Heart left ventricle (tissue), 13 donors: ENCODE data around the gene TTC22.

Experiments used
- POLR2A ChIP-seq, 2 donors: fragments of 450-650 bp; IDR thresholded peaks; one replicate each; pipeline ENCODE4 v1.6.1; 2017; ENCODE audit warnings: antibody characterized with exemption in 2 of 2, mild to moderate bottlenecking in 2 of 2, moderate library complexity in 2 of 2
- TF ChIP-seq, protein P1 (sequence below), 12 donors: fragments of 200-600 bp; sonication (generic) in 4 of 12; IDR thresholded peaks; one replicate each; pipeline versions ENCODE4 v1.5.0 to v1.8.0; 2018 to 2022; ENCODE audit warnings: antibody characterized with exemption in 12 of 12, mild to moderate bottlenecking in 5 of 12
- donor health status: ischemic (EF 13 %, LVEDD 7.1; RV severe dilation, severe dysfunction).
- donor health status: DM: no; HTN: yes; CAD: no.
- donor health status: DM: no; HTN: no; CAD: no.
- donor health status: ischemic (EF 25% LVEDD 6.9; RV normal size, moderate dysfunction).
- donor health status: ischemic (EF 25% LVEDD 5.7; RV mildly dilated, moderate dysfunction).
- donor health status: ischemic (EF 35%, LVEDD 5.7; RV mildly dilated, moderate dysfunction).
- donor health status: nonischemic (EF 11% LVEDD 7.7; RV severe dilation, severe dysfunction).
- donor health status: DM: yes; HTN: yes; CAD: no.
- donor health status: PGD.
- donor health status: ischemic (EF 29% LVEDD 5.4; RV normal size, mild dysfunction).
- donor health status: nonischemic (EF 23%, LVEDD 6.1; RV moderate dilation, normal function).

DNA sequence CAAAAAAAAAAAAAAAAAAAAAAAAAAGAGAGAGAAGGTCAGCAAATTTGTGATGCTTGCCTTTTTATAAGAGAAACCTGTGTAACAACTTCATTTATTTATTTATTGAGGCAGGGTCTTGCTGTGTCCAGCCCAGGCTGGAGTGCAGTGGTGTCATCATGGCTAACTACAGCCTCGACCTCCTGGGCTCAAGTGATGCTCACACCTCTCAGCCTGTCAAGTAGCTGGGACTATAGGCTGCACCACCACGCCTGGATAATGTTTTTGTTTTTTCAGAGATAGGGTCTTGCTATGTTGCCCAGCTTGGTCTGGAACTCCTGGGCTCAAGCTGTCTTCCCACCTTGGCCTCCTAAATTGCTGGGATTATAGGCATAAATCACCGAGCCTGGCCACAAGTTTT lies 43.4 kb upstream of the TTC22 start:
- TF ChIP-seq, protein P1, sequence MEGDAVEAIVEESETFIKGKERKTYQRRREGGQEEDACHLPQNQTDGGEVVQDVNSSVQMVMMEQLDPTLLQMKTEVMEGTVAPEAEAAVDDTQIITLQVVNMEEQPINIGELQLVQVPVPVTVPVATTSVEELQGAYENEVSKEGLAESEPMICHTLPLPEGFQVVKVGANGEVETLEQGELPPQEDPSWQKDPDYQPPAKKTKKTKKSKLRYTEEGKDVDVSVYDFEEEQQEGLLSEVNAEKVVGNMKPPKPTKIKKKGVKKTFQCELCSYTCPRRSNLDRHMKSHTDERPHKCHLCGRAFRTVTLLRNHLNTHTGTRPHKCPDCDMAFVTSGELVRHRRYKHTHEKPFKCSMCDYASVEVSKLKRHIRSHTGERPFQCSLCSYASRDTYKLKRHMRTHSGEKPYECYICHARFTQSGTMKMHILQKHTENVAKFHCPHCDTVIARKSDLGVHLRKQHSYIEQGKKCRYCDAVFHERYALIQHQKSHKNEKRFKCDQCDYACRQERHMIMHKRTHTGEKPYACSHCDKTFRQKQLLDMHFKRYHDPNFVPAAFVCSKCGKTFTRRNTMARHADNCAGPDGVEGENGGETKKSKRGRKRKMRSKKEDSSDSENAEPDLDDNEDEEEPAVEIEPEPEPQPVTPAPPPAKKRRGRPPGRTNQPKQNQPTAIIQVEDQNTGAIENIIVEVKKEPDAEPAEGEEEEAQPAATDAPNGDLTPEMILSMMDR (IDR thresholded peaks at IDR 0.05): no peak
- TF ChIP-seq POLR2A (IDR thresholded peaks at IDR 0.05): no peak
